ENCODE results near the gene PHTF1.

- TF ChIP-seq CTCF (optimal IDR thresholded peaks at IDR 0.05 in 1 of 3, IDR thresholded peaks at IDR 0.05 in 1 of 3, conservative IDR thresholded peaks at IDR 0.05 in 1 of 3; ENCODE audit: extremely low read depth in 1 of 3, insufficient read depth in 2 of 3, low read length in 3 of 3) (peak in 1 of 3 experiments; percentile 19), EZH2 (IDR thresholded peaks at IDR 0.05; ENCODE audit: low read length) (no peak)
Measured at GRCh38 chr1:113714606-113715269, 44.5 kb downstream of the PHTF1 start.

Measured in keratinocyte (primary cell).